IPS DF 6.9 (cell line): ENCODE data around the gene PCDHB13.
"Not testable (repeated sequence)": the region's sequence is repeated elsewhere in the genome, so short reads cannot be mapped to it uniquely, and the experiment has no call there.

ENCODE experiments used
- DNase-seq: peaks from one replicate; pipeline ENCODE4 v3.0.0-alpha.2; 2013; ENCODE audit warnings: low read depth, low spot score
- H3K27ac ChIP-seq: one replicate; pipeline ENCODE4 v1.5.1; 2013; ENCODE audit warnings: low read length, control low read depth
- H3K27me3 ChIP-seq: 2 replicates; pipeline ENCODE4 v1.6.1; 2013; ENCODE audit warnings: mild to moderate bottlenecking, low read length; ENCODE audit not compliant: control insufficient read depth, insufficient read depth
- H3K36me3 ChIP-seq: 2 replicates; pipeline ENCODE4 v1.6.1; 2013; ENCODE audit warnings: low read length; ENCODE audit not compliant: control insufficient read depth, insufficient read depth
- H3K4me1 ChIP-seq: 2 replicates; pipeline ENCODE4 v1.6.1; 2013; ENCODE audit warnings: low read length; ENCODE audit not compliant: control insufficient read depth, insufficient read depth
- H3K4me3 ChIP-seq: 2 replicates; pipeline ENCODE4 v1.5.1; 2013; ENCODE audit warnings: mild to moderate bottlenecking, low read length
- H3K9me3 ChIP-seq: 2 replicates; pipeline ENCODE4 v1.6.1; 2013; ENCODE audit warnings: low read length, inconsistent platforms; ENCODE audit not compliant: control insufficient read depth, insufficient read depth
- WGBS: extraction: QIAGEN DNeasy Blood & Tissue Kit; methylation state at CpG from one replicate; pipeline ENCODE4 v1.1.7; 2013; ENCODE audit warnings: mixed read lengths, missing lambda C conversion rate; ENCODE audit not compliant: insufficient read length, insufficient coverage; 5-methylcytosine and 5-hydroxymethylcytosine counted together

PCDHB13 gene

GRCh38 chr5:141184117-141184855 is 29.4 kb upstream of the PCDHB13 start:
- not testable (repeated sequence) for DNase-seq, H3K27ac ChIP-seq, H3K4me3 ChIP-seq, H3K36me3 ChIP-seq, H3K27me3 ChIP-seq, H3K9me3 ChIP-seq, H3K4me1 ChIP-seq
- WGBS: no CpG with 5 or more reads among the region's 69 CpGs

GRCh38 chr5:141186897-141187512 is 26.7 kb upstream of the PCDHB13 start, which contains the start of gene PCDHB9:
PCDHB9 (plus strand) TSS chr5:141187161; CDS start chr5:141187319, 158 bp downstream.
- H3K36me3 ChIP-seq: no peaks in the 10 kb centered on the region
- H3K9me3 ChIP-seq: no peaks in the 10 kb centered on the region; the same call in 1 of the 2 replicates
- no peaks in the 10 kb centered on the region for H3K27me3 ChIP-seq
- no peak for DNase-seq
- no peak within 1 kb of the TSS for H3K27ac ChIP-seq
- WGBS: no CpG with 5 or more reads among the region's 9 CpGs
- no peaks in the 10 kb centered on the region for H3K4me1 ChIP-seq
- no peak within 1 kb of the TSS for H3K4me3 ChIP-seq

- DNase-seq, H3K4me1 ChIP-seq, H3K4me3 ChIP-seq, H3K27me3 ChIP-seq, H3K36me3 ChIP-seq, H3K27ac ChIP-seq, H3K9me3 ChIP-seq: not testable (repeated sequence)
- no CpG with 5 or more reads among the region's 37 CpGs for WGBS
Observed at GRCh38 chr5:141188682-141189081, 25.0 kb upstream of the PCDHB13 start.

GRCh38 chr5:141189131-141189530 is 24.6 kb upstream of the PCDHB13 start:
- not testable (repeated sequence) for H3K4me3 ChIP-seq, H3K27ac ChIP-seq, H3K27me3 ChIP-seq, H3K9me3 ChIP-seq, DNase-seq, H3K36me3 ChIP-seq, H3K4me1 ChIP-seq
- no CpG with 5 or more reads among the region's 35 CpGs for WGBS

- H3K36me3 ChIP-seq: no peaks in the 10 kb centered on the region
- no peak for DNase-seq
- no peak within 1 kb of the TSS for H3K27ac ChIP-seq
- no peaks in the 10 kb centered on the region for H3K4me1 ChIP-seq
- no peaks in the 10 kb centered on the region; the same call in 1 of the 2 replicates for H3K9me3 ChIP-seq
- no CpG with 5 or more reads among the region's 10 CpGs for WGBS
- no peaks in the 10 kb centered on the region for H3K27me3 ChIP-seq
- H3K4me3 ChIP-seq: no peak within 1 kb of the TSS
Observed at GRCh38 chr5:141192110-141192725, 21.5 kb upstream of the PCDHB13 start, which contains the start of gene PCDHB10. PCDHB10 (plus strand) TSS chr5:141192353; CDS start chr5:141192553, 200 bp downstream.

DNA sequence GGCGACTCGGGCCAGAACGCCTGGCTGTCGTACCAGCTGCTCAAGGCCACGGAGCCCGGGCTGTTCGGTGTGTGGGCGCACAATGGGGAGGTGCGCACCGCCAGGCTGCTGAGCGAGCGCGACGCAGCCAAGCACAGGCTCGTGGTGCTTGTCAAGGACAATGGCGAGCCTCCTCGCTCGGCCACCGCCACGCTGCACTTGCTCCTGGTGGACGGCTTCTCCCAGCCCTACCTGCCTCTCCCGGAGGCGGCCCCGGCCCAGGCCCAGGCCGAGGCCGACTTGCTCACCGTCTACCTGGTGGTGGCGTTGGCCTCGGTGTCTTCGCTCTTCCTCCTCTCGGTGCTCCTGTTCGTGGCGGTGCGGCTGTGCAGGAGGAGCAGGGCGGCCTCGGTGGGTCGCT is 19.4 kb upstream of the PCDHB13 start:
- not testable (repeated sequence) for H3K27me3 ChIP-seq, H3K4me3 ChIP-seq, DNase-seq, H3K9me3 ChIP-seq, H3K36me3 ChIP-seq, H3K27ac ChIP-seq, H3K4me1 ChIP-seq
- WGBS: no CpG with 5 or more reads among the region's 37 CpGs

- DNase-seq: no peak
- Histone ChIP-seq H3K36me3 (no peaks in the 10 kb centered on the region), H3K4me3 (no peak overlapping the region), H3K9me3 (no peaks in the 10 kb centered on the region), H3K4me1 (no peaks in the 10 kb centered on the region), H3K27me3 (no peaks in the 10 kb centered on the region), H3K27ac (no peak overlapping the region)
- WGBS: no CpG with 5 or more reads among the region's 3 CpGs
Observed at GRCh38 chr5:141196363-141196762, 17.4 kb upstream of the PCDHB13 start.

GRCh38 chr5:141199359-141200235 is 14.1 kb upstream of the PCDHB13 start, which contains the start of gene PCDHB11:
PCDHB11 (plus strand) TSS chr5:141199627; CDS start chr5:141199775, 148 bp downstream.
- H3K4me1 ChIP-seq: no peaks in the 10 kb centered on the region
- no peaks in the 10 kb centered on the region for H3K36me3 ChIP-seq
- H3K4me3 ChIP-seq: no peak within 1 kb of the TSS
- no peaks in the 10 kb centered on the region for H3K27me3 ChIP-seq
- no peak for DNase-seq
- no peak within 1 kb of the TSS for H3K27ac ChIP-seq
- no peaks in the 10 kb centered on the region for H3K9me3 ChIP-seq
- no CpG with 5 or more reads among the region's 21 CpGs for WGBS

DNA sequence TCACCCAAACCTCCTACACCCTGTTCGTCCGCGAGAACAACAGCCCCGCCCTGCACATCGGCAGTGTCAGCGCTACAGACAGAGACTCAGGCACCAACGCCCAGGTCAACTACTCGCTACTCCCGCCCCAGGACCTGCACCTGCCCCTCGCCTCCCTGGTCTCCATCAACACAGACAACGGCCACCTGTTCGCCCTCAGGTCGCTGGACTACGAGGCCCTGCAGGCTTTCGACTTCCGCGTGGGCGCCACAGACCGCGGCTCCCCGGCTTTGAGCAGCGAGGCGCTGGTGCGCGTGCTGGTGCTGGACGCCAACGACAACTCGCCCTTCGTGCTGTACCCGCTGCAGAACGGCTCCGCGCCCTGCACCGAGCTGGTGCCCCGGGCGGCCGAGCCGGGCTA is 12.6 kb upstream of the PCDHB13 start:
- WGBS: no CpG with 5 or more reads among the region's 38 CpGs

GRCh38 chr5:141201646-141202045 is 12.1 kb upstream of the PCDHB13 start:
- DNase-seq, H3K9me3 ChIP-seq, H3K27ac ChIP-seq, H3K4me3 ChIP-seq, H3K27me3 ChIP-seq, H3K4me1 ChIP-seq, H3K36me3 ChIP-seq: not testable (repeated sequence)
- WGBS: no CpG with 5 or more reads among the region's 35 CpGs

More for the DNA sequence above, 12.6 kb upstream of the PCDHB13 start:
- H3K4me1 ChIP-seq, H3K36me3 ChIP-seq, DNase-seq, H3K27me3 ChIP-seq, H3K4me3 ChIP-seq, H3K27ac ChIP-seq, H3K9me3 ChIP-seq: not testable (repeated sequence)
